Measurements from ENCODE around the gene DYNLT4. TPM values are rescaled to one million over a fixed set of nuclear protein-coding genes. Genes with fewer than 3 reads are reported as not detected.
A peak's percentile ranks its signal among the peaks of the same experiment; 100 is the strongest.

Gene DYNLT4
- polyA plus RNA-seq (2012; rRNA removed): 0.37 and 0.61 TPM in 2 replicates
- 0.15 and 0.29 TPM in 2 replicates for polyA plus RNA-seq (2012; cell fraction: cytosol; rRNA removed)
- 1.4 and 3.2 TPM in 2 replicates for polyA plus RNA-seq (2012; cell fraction: nucleus; rRNA removed)

- Histone ChIP-seq H2AFZ (ENCODE audit: low read depth) (no peak within 1 kb of the TSS), H3K27me3 (ENCODE audit: insufficient read depth) (no peaks in the 10 kb centered on the region), H3K79me2 (ENCODE audit: insufficient read depth) (peaks cover 70% of the 10 kb centered on the region), H3K9me3 (no peaks in the 10 kb centered on the region), H3K36me3 (replicated peaks in 1 of 2; ENCODE audit: control insufficient read depth in 1 of 2, insufficient read depth in 2 of 2, low read length in 1 of 2) (peaks cover 43 to 53% of the 10 kb centered on the region in 2 experiments), H3K27ac (ENCODE audit: low read depth in 2 of 2, low read length in 1 of 2) (peak within 1 kb of the TSS; percentile 94 to 100), H3K4me2 (peak within 1 kb of the TSS; percentile 76), H3F3A (replicated peaks; ENCODE audit: insufficient read depth) (peaks cover 73% of the 10 kb centered on the region), H3K4me1 (ENCODE audit: control insufficient read depth in 1 of 2, insufficient read depth in 2 of 2, low read depth in 1 of 2, low read length in 1 of 2) (peaks cover 57 to 79% of the 10 kb centered on the region in 2 experiments; a peak in 3 of 4 replicates), H3K9ac (peak within 1 kb of the TSS; percentile 94), H3K9me2 (no peaks in the 10 kb centered on the region), H4K20me1 (ENCODE audit: insufficient read depth) (peaks cover 18% of the 10 kb centered on the region), H3K4me3 (ENCODE audit: low read depth in 2 of 2, low read length in 1 of 2) (peak within 1 kb of the TSS; percentile 43 to 54; a peak in 3 of 4 replicates)
- 60% methylated on average over 6 of the region's 7 CpGs for whole genome bisulfite sequencing (ENCODE audit: low lambda C conversion rate)
- POLR2A ChIA-PET: interaction anchor here (3.2 kb wide), 1 partner anchor 12 kb away, joined by 15 read pairs; no protein-coding TSS in a partner anchor
- DNase-seq: no peak
- CTCF ChIA-PET: interaction anchor here (1.5 kb wide), 1 partner anchor 77 kb away, joined by 4 read pairs; no protein-coding TSS in a partner anchor
- TF ChIP-seq TEAD4 (IDR thresholded peaks at IDR 0.05; ENCODE audit: borderline replicate concordance, insufficient read depth): no peak
- TF ChIP-seq CHD2 (IDR thresholded peaks at IDR 0.05; ENCODE audit: low read length, partially characterized antibody): no peak
- TF ChIP-seq JUND (IDR thresholded peaks at IDR 0.05): no peak
- TF ChIP-seq YY1 (IDR thresholded peaks at IDR 0.05; ENCODE audit: low read depth): peak; percentile 41; the same call in 1 of the 2 replicates
- TF ChIP-seq MXI1 (IDR thresholded peaks at IDR 0.05; ENCODE audit: low read depth, low read length): no peak
- TF ChIP-seq MAX (IDR thresholded peaks at IDR 0.05; ENCODE audit: low read depth): no peak
- no peak; the same call in 1 of the 2 replicates for TF ChIP-seq TCF12 (IDR thresholded peaks at IDR 0.05)
- no peak for TF ChIP-seq MEF2A (IDR thresholded peaks at IDR 0.05; ENCODE audit: borderline replicate concordance, low read depth)
- TF ChIP-seq USF2 (IDR thresholded peaks at IDR 0.05; ENCODE audit: borderline replicate concordance, low read depth, low read length): no peak
- no peak for TF ChIP-seq SIN3A (IDR thresholded peaks at IDR 0.05; ENCODE audit: borderline replicate concordance, low read depth, low read length)
- TF ChIP-seq RCOR1 (IDR thresholded peaks at IDR 0.05; ENCODE audit: low read length): no peak
- TF ChIP-seq NFIC (IDR thresholded peaks at IDR 0.05; ENCODE audit: borderline replicate concordance): no peak
- TF ChIP-seq ZBTB33 (IDR thresholded peaks at IDR 0.05; ENCODE audit: borderline replicate concordance, low read depth): no peak
- TF ChIP-seq SMC3 (IDR thresholded peaks at IDR 0.05; ENCODE audit: low read depth, low read length): no peak
- no peak for TF ChIP-seq EZH2phosphoT487 (IDR thresholded peaks at IDR 0.05; ENCODE audit: borderline replicate concordance, low read depth)
- no peak for TF ChIP-seq FOSL2 (IDR thresholded peaks at IDR 0.05; ENCODE audit: borderline replicate concordance, low read depth)
- no peak for TF ChIP-seq RXRA (IDR thresholded peaks at IDR 0.05; ENCODE audit: borderline replicate concordance, low read depth)
- TF ChIP-seq FOXM1 (IDR thresholded peaks at IDR 0.05; ENCODE audit: low read depth): no peak
- TF ChIP-seq POLR2AphosphoS5 (IDR thresholded peaks at IDR 0.05; ENCODE audit: low read depth, low read length): no peak
- TF ChIP-seq TAF1 (IDR thresholded peaks at IDR 0.05; ENCODE audit: borderline replicate concordance, low read depth, low read length): peak; percentile 46; the same call in 1 of the 2 replicates
- 0 out of 2 replicates have a peak, but pooled peaks have one; percentile 2 for TF ChIP-seq ELF1 (IDR thresholded peaks at IDR 0.05)
- TF ChIP-seq REST (IDR thresholded peaks at IDR 0.05; ENCODE audit: low read depth, low read length): no peak
- no peak for TF ChIP-seq GATA2 (CRISPR knock-in tag; IDR thresholded peaks at IDR 0.05)
- no peak for TF ChIP-seq GABPA (IDR thresholded peaks at IDR 0.05; ENCODE audit: low read depth)
- TF ChIP-seq IRF3 (IDR thresholded peaks at IDR 0.05; ENCODE audit: low read depth, low read length): no peak
- no peak; a peak in 1 of 4 replicates for TF ChIP-seq EP300 (IDR thresholded peaks at IDR 0.05; ENCODE audit: borderline replicate concordance in 1 of 2, low read depth in 1 of 2, low read length in 1 of 2)
These were observed at the start of gene DYNLT4 for GRCh38 chr1:44806704-44807363. Gene DYNLT4, minus strand, starts transcription at chr1:44807351. Its CDS starts 683 bp downstream, at chr1:44806668.
